Smooth muscle cell (in vitro differentiated cells): ENCODE data around the gene CCDC92B. TPM values are rescaled to one million over a fixed set of nuclear protein-coding genes. Genes with fewer than 3 reads are reported as not detected.
A peak's percentile ranks its signal among the peaks of the same experiment; 100 is the strongest.
"Not testable (repeated sequence)": the region's sequence is repeated elsewhere in the genome, so short reads cannot be mapped to it uniquely, and the experiment has no call there.

Source experiments
- DNase-seq: peaks from one replicate; lab custom pipeline; 2025; ENCODE audit not compliant: unreplicated experiment; lab: John Stamatoyannopoulos, UW
- H2AFZ ChIP-seq: fragments of 200-600 bp; sonication (generic); 2 replicates; pipeline ENCODE4 v1.6.0; 2016; ENCODE audit warnings: antibody characterized with exemption, low read depth, mild to moderate bottlenecking
- H3F3A ChIP-seq: fragments of 200-600 bp; sonication (generic); 2 replicates; pipeline ENCODE4 v1.6.0; 2017; ENCODE audit warnings: antibody characterized with exemption, low read depth
- H3K27ac ChIP-seq: fragments of 200-600 bp; sonication (generic); 2 replicates; pipeline ENCODE4 v1.5.1; 2016; ENCODE audit warnings: low read depth, mild to moderate bottlenecking
- H3K27me3 ChIP-seq: fragments of 200-600 bp; sonication (generic); 2 replicates; pipeline ENCODE4 v1.6.1; 2016; ENCODE audit warnings: low read depth, mild to moderate bottlenecking
- H3K36me3 ChIP-seq: fragments of 200-600 bp; sonication (generic); 2 replicates; pipeline ENCODE4 v1.5.1; 2016; ENCODE audit warnings: low read depth
- H3K4me1 ChIP-seq: fragments of 200-600 bp; sonication (generic); 2 replicates; pipeline ENCODE4 v1.5.1; 2016; ENCODE audit warnings: low read depth
- H3K4me2 ChIP-seq: fragments of 200-600 bp; sonication (generic); 2 replicates; pipeline ENCODE4 v1.6.0; 2016; ENCODE audit warnings: mild to moderate bottlenecking
- H3K4me3 ChIP-seq: fragments of 200-600 bp; sonication (generic); 2 replicates; pipeline ENCODE4 v1.5.1; 2016; ENCODE audit warnings: mild to moderate bottlenecking
- H3K79me2 ChIP-seq: fragments of 200-600 bp; sonication (generic); 2 replicates; pipeline ENCODE4 v1.6.0; 2016; ENCODE audit warnings: low read depth, mild to moderate bottlenecking
- H3K9ac ChIP-seq: fragments of 200-600 bp; sonication (generic); 2 replicates; pipeline ENCODE4 v1.6.0; 2016; ENCODE audit warnings: low read depth
- H3K9me3 ChIP-seq: fragments of 200-600 bp; sonication (generic); replicated peaks from 2 replicates; pipeline ENCODE4 v1.5.1; 2016; ENCODE audit warnings: low read depth
- H4K20me1 ChIP-seq: fragments of 200-600 bp; sonication (generic); 2 replicates; pipeline ENCODE4 v1.6.0; 2016; ENCODE audit warnings: low read depth
- CTCF ChIP-seq: fragments of 200-600 bp; sonication (generic); IDR thresholded peaks from 2 replicates; pipeline ENCODE4 v1.5.1; 2017; ENCODE audit warnings: borderline replicate concordance, mild to moderate bottlenecking, antibody characterized with exemption; ENCODE audit not compliant: insufficient read depth, poor library complexity, severe bottlenecking
- WGBS: methylation state at CpG from one replicate; pipeline ENCODE4 v1.1.7; 2016; ENCODE audit warnings: low lambda C conversion rate; 5-methylcytosine and 5-hydroxymethylcytosine counted together
- polyA plus RNA-seq: library from polyadenylated mRNA; unstranded; fragments of >200 nt; fragmentation: Nextera tagmentation; extraction: Ambion mirVana; gene quantifications from 2 replicates; pipeline ENCODE4 v1.2.1, GENCODE V29; 2016
- total RNA-seq: library from RNA; depleted of rRNA; stranded (reverse); fragments of >200 nt; gene quantifications from 2 replicates; pipeline ENCODE4 v1.2.3, GENCODE V29; 2014

The CCDC92B gene
- total and polyA plus RNA-seq, 2 experiments from 2014 or later, result not detected

- no peak overlapping the region for H3K9ac ChIP-seq
- no peaks in the 10 kb centered on the region for H3K9me3 ChIP-seq
- no peaks in the 10 kb centered on the region for H3K79me2 ChIP-seq
- no peaks in the 10 kb centered on the region for H3F3A ChIP-seq
- peak; percentile 62 for DNase-seq
- H4K20me1 ChIP-seq, result no peaks in the 10 kb centered on the region
- H3K4me2 ChIP-seq, result peak overlapping the region; percentile 64
- no peak overlapping the region for H3K27ac ChIP-seq
- H2AFZ ChIP-seq, result peak overlapping the region; percentile 74
- peak; percentile 89 for TF ChIP-seq CTCF
- no peak overlapping the region for H3K4me3 ChIP-seq
- no peaks in the 10 kb centered on the region for H3K36me3 ChIP-seq
- no peaks in the 10 kb centered on the region for H3K4me1 ChIP-seq
- WGBS, result 49% methylated on average over 17 of the region's 21 CpGs
- no peaks in the 10 kb centered on the region for H3K27me3 ChIP-seq
Measured at GRCh38 chr17:2786176-2786881, 36.9 kb upstream of the CCDC92B start.

- not testable (repeated sequence) for H3K4me1 ChIP-seq, H3K27ac ChIP-seq, H3K4me3 ChIP-seq, DNase-seq, H3K9me3 ChIP-seq, H3K27me3 ChIP-seq, H4K20me1 ChIP-seq, H3F3A ChIP-seq, H3K4me2 ChIP-seq, H3K36me3 ChIP-seq, H2AFZ ChIP-seq, H3K9ac ChIP-seq, H3K79me2 ChIP-seq
- 93% methylated on average over 12 of the region's 12 CpGs for WGBS
Measured at GRCh38 chr17:2785376-2785775, 35.9 kb upstream of the CCDC92B start.

GRCh38 chr17:2784864-2785263 lies 35.4 kb upstream of the CCDC92B start:
- Histone ChIP-seq H3K27me3 (no peaks in the 10 kb centered on the region), H3F3A (no peaks in the 10 kb centered on the region), H4K20me1 (no peaks in the 10 kb centered on the region), H3K79me2 (no peaks in the 10 kb centered on the region), H3K9ac (no peak overlapping the region), H3K4me1 (no peaks in the 10 kb centered on the region), H3K36me3 (no peaks in the 10 kb centered on the region), H2AFZ (no peak overlapping the region), H3K27ac (no peak overlapping the region), H3K4me3 (no peak overlapping the region), H3K4me2 (no peak overlapping the region), H3K9me3 (no peaks in the 10 kb centered on the region)
- TF ChIP-seq CTCF, result no peak
- no peak for DNase-seq
- WGBS, result 93% methylated on average over 8 of the region's 8 CpGs

GRCh38 chr17:2783310-2784030 lies 34.0 kb upstream of the CCDC92B start:
- no peaks in the 10 kb centered on the region for H3K36me3 ChIP-seq
- no peaks in the 10 kb centered on the region for H3K79me2 ChIP-seq
- no peak for DNase-seq
- H4K20me1 ChIP-seq, result no peaks in the 10 kb centered on the region
- H3K9ac ChIP-seq, result no peak overlapping the region
- no peaks in the 10 kb centered on the region for H3K4me1 ChIP-seq
- H3K4me3 ChIP-seq, result no peak overlapping the region
- no peaks in the 10 kb centered on the region for H3F3A ChIP-seq
- H3K27me3 ChIP-seq, result peaks cover 9% of the 10 kb centered on the region
- H3K4me2 ChIP-seq, result no peak overlapping the region
- 76% methylated on average over 4 of the region's 4 CpGs for WGBS
- H2AFZ ChIP-seq, result no peak overlapping the region
- no peaks in the 10 kb centered on the region for H3K9me3 ChIP-seq
- H3K27ac ChIP-seq, result no peak overlapping the region
- TF ChIP-seq CTCF, result no peak
